ENCODE measurements around the gene FOLR2. TPM values are rescaled to one million over a fixed set of nuclear protein-coding genes. Genes with fewer than 3 reads are reported as not detected.

Gene FOLR2
- total and polyA plus RNA-seq, 4 experiments from 2014 or later = not detected

GRCh38 chr11:72238040-72238450 is 21.5 kb downstream of the FOLR2 start:
- peaks cover 21% of the 10 kb centered on the region for H3K27me3 ChIP-seq (ENCODE audit: insufficient read depth, low read length)
- intact Hi-C loops (cut with micrococcal nuclease) = loop anchor here (1.0 kb wide), 1 partner anchor 15 kb away; no protein-coding TSS in a partner anchor
- ChIA-PET CTCF (ENCODE audit: partially characterized antibody) (interaction anchor here (0.8 to 4.9 kb wide), 9 partner anchors 11 to 261 kb away, joined by 3 to 40 read pairs (median 7); partner anchors contain the start of gene INPPL1), POLR2A (ENCODE audit: partially characterized antibody) (interaction anchor here (3.6 kb wide), 1 partner anchor 14 kb away, joined by 36 read pairs; the partner anchor contains the start of gene INPPL1)
- peaks cover 0 to 2% (median 0%) of the 10 kb centered on the region in 8 donors for H3K9me3 Mint-ChIP-seq
- no peak overlapping the region for H3K27ac Mint-ChIP-seq
- H3K4me1 Mint-ChIP-seq = peaks cover 12 to 28% (median 19%) of the 10 kb centered on the region in 4 donors
- H3K36me3 ChIP-seq (ENCODE audit: insufficient read depth, low read length) = peaks cover 19% of the 10 kb centered on the region
- no peak overlapping the region for H3K4me3 ChIP-seq (ENCODE audit: low read length in 2 of 2)
- peaks cover 18% of the 10 kb centered on the region for H3K4me1 ChIP-seq (ENCODE audit: insufficient read depth, low read length)
- no peaks in the 10 kb centered on the region for H3K9me3 ChIP-seq (ENCODE audit: control insufficient read depth in 1 of 2, low read length in 2 of 2)
- DNase-seq = peak in 4 of 5 donors; percentile 43 to 49 (median 46)
- peaks cover 7 to 38% of the 10 kb centered on the region in 2 donors for H3K36me3 Mint-ChIP-seq
- H3K4me3 Mint-ChIP-seq = no peak overlapping the region
- no peak overlapping the region for H3K27ac ChIP-seq (ENCODE audit: low read depth, low read length)
- peaks cover 25 to 26% of the 10 kb centered on the region in 2 donors for H3K27me3 Mint-ChIP-seq

- POLR2A ChIA-PET (ENCODE audit: partially characterized antibody) = interaction anchor here (3.6 kb wide), 1 partner anchor 14 kb away, joined by 36 read pairs; the partner anchor contains the start of gene INPPL1
- CTCF ChIA-PET (ENCODE audit: partially characterized antibody) = interaction anchor here (0.8 to 4.9 kb wide), 7 partner anchors 15 to 262 kb away, joined by 3 to 40 read pairs (median 7); partner anchors contain the start of gene INPPL1
- H3K27me3 Mint-ChIP-seq = peaks cover 30 to 31% of the 10 kb centered on the region in 2 donors
- Histone ChIP-seq H3K27me3 (ENCODE audit: insufficient read depth, low read length) (peaks cover 26% of the 10 kb centered on the region), H3K9me3 (ENCODE audit: control insufficient read depth in 1 of 2, low read length in 2 of 2) (no peaks in the 10 kb centered on the region), H3K27ac (ENCODE audit: low read depth, low read length) (no peak overlapping the region), H3K4me1 (ENCODE audit: insufficient read depth, low read length) (peaks cover 18% of the 10 kb centered on the region), H3K36me3 (ENCODE audit: insufficient read depth, low read length) (peaks cover 16% of the 10 kb centered on the region), H3K4me3 (ENCODE audit: low read length in 2 of 2) (no peak overlapping the region)
- H3K9me3 Mint-ChIP-seq = peaks cover 0 to 2% (median 0%) of the 10 kb centered on the region in 8 donors
- H3K4me3 Mint-ChIP-seq = peak overlapping the region in 1 of 8 donors; percentile 59
- H3K36me3 Mint-ChIP-seq = peaks cover 4 to 33% of the 10 kb centered on the region in 2 donors
- intact Hi-C loops (cut with micrococcal nuclease) = loop anchor here (1.0 kb wide), 1 partner anchor 15 kb away; no protein-coding TSS in a partner anchor
- peaks cover 12 to 34% (median 21%) of the 10 kb centered on the region in 4 donors for H3K4me1 Mint-ChIP-seq
- no peak for DNase-seq
- peak overlapping the region in 1 of 7 donors; percentile 20 for H3K27ac Mint-ChIP-seq
Measured at GRCh38 chr11:72238492-72239312, 22.1 kb downstream of the FOLR2 start.

- no peak overlapping the region for H3K27ac ChIP-seq (ENCODE audit: low read depth, low read length)
- peaks cover 29% of the 10 kb centered on the region for H3K27me3 ChIP-seq (ENCODE audit: insufficient read depth, low read length)
- peak overlapping the region in 6 of 8 donors; percentile 22 to 80 (median 56) for H3K4me3 Mint-ChIP-seq
- intact Hi-C loops (cut with micrococcal nuclease) = no loop called here
- peaks cover 4 to 26% of the 10 kb centered on the region in 2 donors for H3K36me3 Mint-ChIP-seq
- no peak overlapping the region for H3K4me3 ChIP-seq (ENCODE audit: low read length in 2 of 2)
- ChIA-PET CTCF (ENCODE audit: partially characterized antibody) (interaction anchor here (2.9 kb wide), 1 partner anchor 56 kb away, joined by 12 read pairs; no protein-coding TSS in a partner anchor), POLR2A (ENCODE audit: partially characterized antibody) (no interaction called here)
- H3K9me3 Mint-ChIP-seq = peaks cover 0 to 2% (median 0%) of the 10 kb centered on the region in 8 donors
- H3K27ac Mint-ChIP-seq = peak overlapping the region in 1 of 7 donors; percentile 30
- peaks cover 9% of the 10 kb centered on the region for H3K36me3 ChIP-seq (ENCODE audit: insufficient read depth, low read length)
- no peaks in the 10 kb centered on the region for H3K9me3 ChIP-seq (ENCODE audit: control insufficient read depth in 1 of 2, low read length in 2 of 2)
- no peak for DNase-seq
- H3K4me1 ChIP-seq (ENCODE audit: insufficient read depth, low read length) = peaks cover 20% of the 10 kb centered on the region
- peaks cover 30 to 31% of the 10 kb centered on the region in 2 donors for H3K27me3 Mint-ChIP-seq
- peaks cover 13 to 35% (median 21%) of the 10 kb centered on the region in 4 donors for H3K4me1 Mint-ChIP-seq
Measured at GRCh38 chr11:72239313-72239848, 22.8 kb downstream of the FOLR2 start.

- peak overlapping the region in 2 of 7 donors; percentile 52 to 63 for H3K27ac Mint-ChIP-seq
- POLR2A ChIA-PET (ENCODE audit: partially characterized antibody) = interaction anchor here (1.0 kb wide), 1 partner anchor 17 kb away, joined by 5 read pairs; no protein-coding TSS in a partner anchor
- H3K9me3 Mint-ChIP-seq = peaks cover 0 to 2% (median 0%) of the 10 kb centered on the region in 8 donors
- Histone ChIP-seq H3K27me3 (ENCODE audit: insufficient read depth, low read length) (peaks cover 33% of the 10 kb centered on the region), H3K4me3 (ENCODE audit: low read length in 2 of 2) (no peak overlapping the region), H3K27ac (ENCODE audit: low read depth, low read length) (no peak overlapping the region), H3K9me3 (ENCODE audit: control insufficient read depth in 1 of 2, low read length in 2 of 2) (no peaks in the 10 kb centered on the region), H3K4me1 (ENCODE audit: insufficient read depth, low read length) (peaks cover 22% of the 10 kb centered on the region), H3K36me3 (ENCODE audit: insufficient read depth, low read length) (peaks cover 6% of the 10 kb centered on the region)
- H3K4me1 Mint-ChIP-seq = peaks cover 18 to 40% (median 26%) of the 10 kb centered on the region in 4 donors
- intact Hi-C loops (cut with micrococcal nuclease) = no loop called here
- H3K27me3 Mint-ChIP-seq = peaks cover 36 to 37% of the 10 kb centered on the region in 2 donors
- DNase-seq = no peak
- H3K36me3 Mint-ChIP-seq = peaks cover 4 to 21% of the 10 kb centered on the region in 2 donors
- CTCF ChIA-PET (ENCODE audit: partially characterized antibody) = interaction anchor here (1.3 kb wide), 1 partner anchor 262 kb away, joined by 5 read pairs; no protein-coding TSS in a partner anchor
- peak overlapping the region in 6 of 8 donors; percentile 1 to 84 (median 76) for H3K4me3 Mint-ChIP-seq
Measured at GRCh38 chr11:72239849-72240460, 23.4 kb downstream of the FOLR2 start.

GRCh38 chr11:72240461-72241290 is 24.1 kb downstream of the FOLR2 start:
- Mint-ChIP-seq H3K27ac (peak overlapping the region in 3 of 7 donors; percentile 43 to 63 (median 52)), H3K27me3 (peaks cover 36 to 37% of the 10 kb centered on the region in 2 donors), H3K4me3 (peak overlapping the region; percentile 1 to 84 (median 68)), H3K9me3 (peaks cover 0 to 2% (median 0%) of the 10 kb centered on the region in 8 donors), H3K4me1 (peaks cover 18 to 41% (median 26%) of the 10 kb centered on the region in 4 donors), H3K36me3 (peaks cover 4 to 15% of the 10 kb centered on the region in 2 donors)
- no peaks in the 10 kb centered on the region for H3K36me3 ChIP-seq (ENCODE audit: insufficient read depth, low read length)
- intact Hi-C loops (cut with micrococcal nuclease) = no loop called here
- CTCF ChIA-PET (ENCODE audit: partially characterized antibody) = interaction anchor here (1.3 kb wide), 1 partner anchor 263 kb away, joined by 5 read pairs; no protein-coding TSS in a partner anchor
- H3K4me1 ChIP-seq (ENCODE audit: insufficient read depth, low read length) = peaks cover 22% of the 10 kb centered on the region
- H3K9me3 ChIP-seq (ENCODE audit: control insufficient read depth in 1 of 2, low read length in 2 of 2) = no peaks in the 10 kb centered on the region
- POLR2A ChIA-PET (ENCODE audit: partially characterized antibody) = interaction anchor here (0.8 to 1.0 kb wide), 2 partner anchors 16 to 17 kb away, joined by 3 to 5 read pairs; partner anchors contain the start of gene INPPL1
- peaks cover 39% of the 10 kb centered on the region for H3K27me3 ChIP-seq (ENCODE audit: insufficient read depth, low read length)
- no peak overlapping the region for H3K27ac ChIP-seq (ENCODE audit: low read depth, low read length)
- DNase-seq = peak in 2 of 5 donors; percentile 4 to 11
- H3K4me3 ChIP-seq (ENCODE audit: low read length in 2 of 2) = no peak overlapping the region

- Histone ChIP-seq H3K4me3 (ENCODE audit: low read length in 2 of 2) (no peak overlapping the region), H3K27ac (ENCODE audit: low read depth, low read length) (no peak overlapping the region), H3K4me1 (ENCODE audit: insufficient read depth, low read length) (peaks cover 22% of the 10 kb centered on the region), H3K27me3 (ENCODE audit: insufficient read depth, low read length) (peaks cover 41% of the 10 kb centered on the region), H3K9me3 (ENCODE audit: control insufficient read depth in 1 of 2, low read length in 2 of 2) (no peaks in the 10 kb centered on the region), H3K36me3 (ENCODE audit: insufficient read depth, low read length) (no peaks in the 10 kb centered on the region)
- ChIA-PET POLR2A (ENCODE audit: partially characterized antibody) (interaction anchor here (0.8 kb wide), 1 partner anchor 17 kb away, joined by 3 read pairs; the partner anchor contains the start of gene INPPL1), CTCF (ENCODE audit: partially characterized antibody) (interaction anchor here (1.3 kb wide), 1 partner anchor 263 kb away, joined by 5 read pairs; no protein-coding TSS in a partner anchor)
- DNase-seq = no peak
- intact Hi-C loops (cut with micrococcal nuclease) = no loop called here
- Mint-ChIP-seq H3K27ac (no peak overlapping the region), H3K27me3 (peaks cover 36 to 37% of the 10 kb centered on the region in 2 donors), H3K4me3 (peak overlapping the region in 2 of 8 donors; percentile 64 to 81), H3K36me3 (peaks cover 4 to 10% of the 10 kb centered on the region in 2 donors), H3K4me1 (peaks cover 18 to 41% (median 26%) of the 10 kb centered on the region in 4 donors), H3K9me3 (peaks cover 0 to 2% (median 0%) of the 10 kb centered on the region in 8 donors)
Measured at GRCh38 chr11:72241291-72241781, 24.7 kb downstream of the FOLR2 start.

All from CD4-positive, alpha-beta memory T cell (primary cell).